Activated CD8-positive, alpha-beta T cell treated with anti-CD3 and anti-CD28 coated beads for 36 hours (primary cell): ENCODE measurements around the gene KCTD2. TPM values are rescaled to one million over a fixed set of nuclear protein-coding genes. Genes with fewer than 3 reads are reported as not detected.

Experiments used
- ATAC-seq: fragments of 200-7000 bp; cut with Tn5 transposase; one replicate; pipeline ENCODE4 v1.10.0; 2021; ENCODE audit warnings: mild to moderate bottlenecking, moderate library complexity
- CTCF ChIA-PET: fragments of 350-600 bp; sonication (Branson Sonifier 250); formaldehyde crosslinking; loops from one replicate; lab custom pipeline; 2021; ENCODE audit warnings: antibody characterized with exemption; lab: Charles Lee
- POLR2A ChIA-PET: fragments of 350-600 bp; sonication (Branson Sonifier 250); formaldehyde crosslinking; loops from one replicate; lab custom pipeline; 2021; ENCODE audit warnings: antibody characterized with exemption; lab: Charles Lee
- DNase-seq: peaks from one replicate; pipeline ENCODE4 v3.0.0-alpha.2; 2020
- H3K27ac Mint-ChIP-seq: one replicate; pipeline ENCODE4 v1.8.0; 2021; ENCODE audit warnings: mild to moderate bottlenecking, mixed read lengths
- H3K27me3 Mint-ChIP-seq: one replicate; pipeline ENCODE4 v1.8.0; 2021; ENCODE audit warnings: mixed read lengths
- H3K36me3 Mint-ChIP-seq: one replicate; pipeline ENCODE4 v1.8.0; 2021; ENCODE audit warnings: low read depth, mixed read lengths
- H3K4me1 Mint-ChIP-seq: one replicate; pipeline ENCODE4 v1.8.0; 2021; ENCODE audit warnings: low read depth, mixed read lengths
- H3K4me3 Mint-ChIP-seq: one replicate; pipeline ENCODE4 v1.8.0; 2021; ENCODE audit warnings: mild to moderate bottlenecking, moderate library complexity, mixed read lengths
- H3K9me3 Mint-ChIP-seq: one replicate; pipeline ENCODE4 v1.8.0; 2021; ENCODE audit warnings: mixed read lengths
- CTCF ChIP-seq: fragments of 200-600 bp; IDR thresholded peaks from one replicate; pipeline ENCODE4 v1.8.0; 2022; ENCODE audit warnings: antibody characterized with exemption, mild to moderate bottlenecking
- intact Hi-C: fragments of 100-400 bp; cut with micrococcal nuclease; formaldehyde crosslinking; loops from one replicate; pipeline ENCODE4 v1.10.0; 2022
- total RNA-seq, 2 experiments: library from RNA; stranded (reverse); gene quantifications; one replicate each; pipeline ENCODE4 v1.2.3, GENCODE V29; 2021

The KCTD2 gene
- total RNA-seq, 2 experiments from 2014 or later: 10.5 to 11.4 TPM

- ChIA-PET CTCF (interaction anchor here (0.6 to 1.5 kb wide), 5 partner anchors 10 to 129 kb away, joined by 3 to 5 read pairs (median 3); no protein-coding TSS in a partner anchor), POLR2A (interaction anchor here (1.1 to 1.3 kb wide), 2 partner anchors 30 to 78 kb away, joined by 3 read pairs; partner anchors contain the start of gene MRPL58)
- Mint-ChIP-seq H3K27ac (no peak overlapping the region), H3K4me1 (peaks cover 16% of the 10 kb centered on the region), H3K9me3 (no peaks in the 10 kb centered on the region), H3K4me3 (no peak overlapping the region), H3K36me3 (no peaks in the 10 kb centered on the region), H3K27me3 (no peaks in the 10 kb centered on the region)
- intact Hi-C loops: no loop called here
- no peak for TF ChIP-seq CTCF
- DNase-seq: no peak
- ATAC-seq: no peak
These were observed 44.1 kb downstream of the KCTD2 start for GRCh38 chr17:75090871-75091854.

GRCh38 chr17:75091855-75092327 lies 44.9 kb downstream of the KCTD2 start:
- ATAC-seq (no peak), DNase-seq (no peak)
- Mint-ChIP-seq H3K27me3 (no peaks in the 10 kb centered on the region), H3K27ac (no peak overlapping the region), H3K9me3 (no peaks in the 10 kb centered on the region), H3K36me3 (no peaks in the 10 kb centered on the region), H3K4me1 (peaks cover 12% of the 10 kb centered on the region), H3K4me3 (no peak overlapping the region)
- CTCF ChIA-PET: interaction anchor here (0.6 to 1.5 kb wide), 6 partner anchors 9 to 130 kb away, joined by 3 to 5 read pairs (median 3); no protein-coding TSS in a partner anchor
- intact Hi-C loops: no loop called here
- POLR2A ChIA-PET: interaction anchor here (1.1 kb wide), 1 partner anchor 79 kb away, joined by 3 read pairs; the partner anchor contains the start of gene MRPL58
- no peak for TF ChIP-seq CTCF

GRCh38 chr17:75093548-75094158 lies 46.6 kb downstream of the KCTD2 start:
- Mint-ChIP-seq H3K27ac (no peak overlapping the region), H3K9me3 (no peaks in the 10 kb centered on the region)
- POLR2A ChIA-PET: no interaction called here

GRCh38 chr17:75094871-75095399 lies 47.9 kb downstream of the KCTD2 start:
- POLR2A ChIA-PET: no interaction called here
- Mint-ChIP-seq H3K27ac (no peak overlapping the region), H3K36me3 (no peaks in the 10 kb centered on the region)

More at GRCh38 chr17:75093548-75094158, 46.6 kb downstream of the KCTD2 start:
- ATAC-seq: no peak
- DNase-seq: no peak
- no peak overlapping the region for H3K4me3 Mint-ChIP-seq
- no peak for TF ChIP-seq CTCF
- intact Hi-C loops: no loop called here
- H3K4me1 Mint-ChIP-seq: peaks cover 9% of the 10 kb centered on the region
- H3K27me3 Mint-ChIP-seq: no peaks in the 10 kb centered on the region
- CTCF ChIA-PET: interaction anchor here (4.6 kb wide), 1 partner anchor 13 kb away, joined by 14 read pairs; no protein-coding TSS in a partner anchor
- no peaks in the 10 kb centered on the region for H3K36me3 Mint-ChIP-seq

More at GRCh38 chr17:75094871-75095399, 47.9 kb downstream of the KCTD2 start:
- intact Hi-C loops: no loop called here
- CTCF ChIA-PET: interaction anchor here (4.6 kb wide), 1 partner anchor 11 kb away, joined by 14 read pairs; no protein-coding TSS in a partner anchor
- H3K27me3 Mint-ChIP-seq: no peaks in the 10 kb centered on the region
- H3K9me3 Mint-ChIP-seq: no peaks in the 10 kb centered on the region
- no peak for TF ChIP-seq CTCF
- H3K4me1 Mint-ChIP-seq: no peaks in the 10 kb centered on the region
- no peak overlapping the region for H3K4me3 Mint-ChIP-seq
- DNase-seq (no peak), ATAC-seq (no peak)
